IMR-90 (cell line): ENCODE data around the gene TYRO3.
"Not testable (repeated sequence)": the region's sequence is repeated elsewhere in the genome, so short reads cannot be mapped to it uniquely, and the experiment has no call there.

Experiments used
- RCOR1 ChIP-seq: IDR thresholded peaks from 2 replicates; pipeline ENCODE4 v1.6.1; 2012; ENCODE audit warnings: mild to moderate bottlenecking, low read length, improper control_type of control experiment; ENCODE audit not compliant: insufficient replicate concordance
- USF2 ChIP-seq: fragments of 150-350 bp; IDR thresholded peaks from 2 replicates; pipeline ENCODE4 v1.6.1; 2017; ENCODE audit warnings: mild to moderate bottlenecking, antibody characterized with exemption, low read length, low read depth

- TF ChIP-seq RCOR1, USF2: not testable (repeated sequence)
These were observed 27.7 kb downstream of the TYRO3 start for GRCh38 chr15:41586531-41587282.
